Iris pigment epithelial cell (primary cell): Measurements from ENCODE around the gene TDRD3.

Experiments
- DNase-seq: peaks from one replicate; pipeline ENCODE4 v3.0.0-alpha.2; 2011; ENCODE audit warnings: low read depth

TDRD3 gene

GRCh38 chr13:60575142-60575541, 178.1 kb downstream of the TDRD3 start:
- DNase-seq, result no peak

GRCh38 chr13:60577761-60578160, 180.7 kb downstream of the TDRD3 start:
- no peak for DNase-seq

DNA sequence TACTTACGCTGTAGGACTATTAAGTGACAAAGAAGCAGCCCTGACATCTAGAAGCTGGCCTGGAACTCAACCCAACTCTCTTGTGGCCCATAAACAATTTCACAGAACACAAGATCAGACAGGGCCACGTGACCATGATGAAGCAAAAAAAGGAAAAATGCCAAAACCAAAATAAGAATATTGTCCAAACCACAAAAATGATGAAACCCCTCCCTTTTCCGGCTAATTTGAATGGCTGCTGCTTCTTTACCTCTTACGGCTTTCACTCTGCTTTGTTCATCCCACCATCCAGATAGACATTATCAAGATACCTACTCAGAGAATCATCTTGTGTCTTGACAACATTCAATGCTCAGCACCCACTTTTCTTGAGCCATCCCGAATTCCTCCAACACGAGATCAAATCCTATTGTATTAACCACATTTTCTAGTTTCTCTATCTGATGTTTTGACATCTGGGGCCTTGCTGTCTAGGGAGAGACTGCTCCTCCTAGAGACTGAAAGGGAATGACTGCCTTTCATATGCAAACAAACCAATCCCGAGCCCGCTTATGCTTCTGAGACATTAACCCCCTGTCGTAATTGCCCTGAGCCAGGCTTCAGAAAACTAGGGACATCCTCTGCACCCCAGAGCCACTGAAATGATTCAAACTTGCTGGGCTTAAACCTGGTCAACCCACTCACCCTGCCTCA, 186.3 kb downstream of the TDRD3 start:
- DNase-seq, result peak; percentile 62

- peak; percentile 88 for DNase-seq
These were observed 187.1 kb downstream of the TDRD3 start for GRCh38 chr13:60583911-60584753.

GRCh38 chr13:60584976-60585375, 188.0 kb downstream of the TDRD3 start:
- peak; percentile 54 for DNase-seq

- DNase-seq, result peak; percentile 24
These were observed 194.1 kb downstream of the TDRD3 start for GRCh38 chr13:60590800-60591747.

- DNase-seq, result no peak
These were observed 206.0 kb downstream of the TDRD3 start for GRCh38 chr13:60603049-60603448.

GRCh38 chr13:60604058-60604457, 207.0 kb downstream of the TDRD3 start:
- DNase-seq, result no peak

- no peak for DNase-seq
These were observed 211.9 kb downstream of the TDRD3 start for GRCh38 chr13:60608954-60609353.

DNA sequence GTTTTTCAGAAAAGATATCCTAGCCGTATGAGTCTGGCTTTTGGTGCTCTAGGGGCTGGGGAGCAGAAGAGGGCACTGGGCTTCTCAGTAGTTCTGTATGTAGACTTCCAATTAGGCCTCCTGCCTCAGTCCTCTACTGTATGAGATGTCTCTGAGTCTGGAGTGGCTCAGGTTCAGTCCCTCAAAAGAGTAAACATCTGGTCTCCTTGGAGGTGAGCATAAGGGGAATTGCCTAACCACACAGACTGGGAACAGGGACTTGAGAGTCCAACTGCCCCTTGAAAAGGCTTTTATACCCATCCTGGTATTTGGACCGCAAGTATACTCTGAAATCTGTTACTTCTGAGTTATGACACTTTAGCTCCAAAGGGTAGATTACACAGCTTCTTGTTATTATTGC, 214.5 kb downstream of the TDRD3 start:
- no peak for DNase-seq

DNA sequence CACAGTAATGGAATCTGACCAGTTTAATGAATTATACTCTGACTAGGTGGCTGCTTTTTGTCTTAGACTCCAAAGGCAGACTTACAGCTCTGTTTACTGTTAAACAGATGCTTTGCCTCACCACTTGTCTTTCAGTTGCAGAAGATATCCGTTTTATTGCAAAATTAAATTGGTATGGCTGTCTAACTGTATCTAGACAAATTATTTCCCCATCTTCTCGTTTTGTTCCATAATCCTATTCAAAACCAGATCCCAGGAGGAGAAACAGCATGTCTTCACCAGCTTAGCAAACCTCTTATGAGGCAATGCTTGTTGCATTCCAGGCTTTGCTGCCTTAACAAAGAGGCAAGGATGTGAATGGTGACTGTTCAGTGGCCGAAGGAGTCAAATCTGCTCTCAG, 215.6 kb downstream of the TDRD3 start:
- DNase-seq, result no peak

GRCh38 chr13:60613080-60613479, 216.1 kb downstream of the TDRD3 start:
- no peak for DNase-seq

- peak; percentile 36 for DNase-seq
These were observed 221.1 kb downstream of the TDRD3 start for GRCh38 chr13:60617991-60618733.

GRCh38 chr13:60619461-60619860, 222.4 kb downstream of the TDRD3 start:
- no peak for DNase-seq

DNA sequence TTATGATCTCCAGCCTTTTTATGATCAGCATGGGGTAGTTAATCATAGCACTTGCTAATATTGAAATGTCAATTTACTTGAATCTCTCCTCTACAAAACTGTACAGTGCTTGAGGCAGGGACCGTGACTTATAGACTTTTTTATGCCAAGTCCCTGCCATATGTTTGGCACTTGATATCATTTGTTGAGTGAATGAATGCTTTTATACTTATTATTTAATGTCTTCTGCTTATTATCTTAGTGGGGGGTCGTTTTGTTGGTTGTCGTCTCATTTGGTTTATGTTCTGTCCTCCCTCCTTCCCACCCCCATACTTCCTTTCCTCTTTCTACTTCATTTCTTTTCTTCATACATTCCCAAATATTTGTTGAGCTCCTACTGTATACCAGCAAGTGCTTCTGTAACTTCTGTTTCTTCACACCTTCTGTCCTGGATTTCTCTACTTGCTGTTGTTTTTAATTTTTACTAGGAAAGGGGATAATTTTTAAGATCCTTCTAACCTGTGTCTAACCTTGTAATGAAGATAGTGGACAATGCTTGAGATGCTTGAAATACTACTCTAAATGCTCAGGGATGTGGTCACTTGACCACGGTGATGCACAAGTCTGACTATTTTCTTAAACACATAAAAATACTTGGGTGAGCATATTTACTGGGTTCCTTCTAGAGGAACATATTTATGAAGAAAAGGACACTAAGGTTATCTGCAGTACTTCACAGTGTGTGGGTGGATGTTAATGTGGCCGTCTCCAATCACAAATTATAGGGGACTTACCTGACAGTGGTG, 223.8 kb downstream of the TDRD3 start:
- DNase-seq, result peak; percentile 13

DNA sequence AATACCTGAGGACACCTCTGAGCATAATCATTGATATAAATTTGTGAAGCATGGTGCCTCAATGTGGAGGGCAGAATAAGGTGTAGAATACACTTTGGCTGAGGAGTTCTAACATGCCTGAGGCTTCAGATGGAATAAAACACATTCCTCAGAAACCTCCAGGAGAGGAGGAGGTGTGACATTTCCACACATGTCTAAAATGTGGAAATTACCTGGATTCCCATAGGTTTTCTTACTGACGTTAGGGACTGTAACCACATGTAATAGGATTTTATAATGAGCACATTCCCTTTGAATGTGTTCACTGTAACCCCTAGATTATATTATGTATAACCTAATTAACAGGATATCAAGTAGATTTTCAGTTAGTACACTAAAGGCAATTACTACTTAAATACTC, 226.1 kb downstream of the TDRD3 start:
- DNase-seq, result no peak
